HL-60/S4 treated with retinoic acid at 250 ng/mL for 4 days and 3 days (cell line): Measurements from ENCODE around the gene IGSF5.
"Not testable (repeated sequence)": the region's sequence is repeated elsewhere in the genome, so short reads cannot be mapped to it uniquely, and the experiment has no call there.

Source experiments
- in situ Hi-C: fragments of 300-500 bp; cut with MboI; formaldehyde crosslinking; loops from 2 replicates; pipeline ENCODE4 v1.7.0; 2022; ENCODE audit warnings: low sequenced_read_pairs

The IGSF5 gene

DNA sequence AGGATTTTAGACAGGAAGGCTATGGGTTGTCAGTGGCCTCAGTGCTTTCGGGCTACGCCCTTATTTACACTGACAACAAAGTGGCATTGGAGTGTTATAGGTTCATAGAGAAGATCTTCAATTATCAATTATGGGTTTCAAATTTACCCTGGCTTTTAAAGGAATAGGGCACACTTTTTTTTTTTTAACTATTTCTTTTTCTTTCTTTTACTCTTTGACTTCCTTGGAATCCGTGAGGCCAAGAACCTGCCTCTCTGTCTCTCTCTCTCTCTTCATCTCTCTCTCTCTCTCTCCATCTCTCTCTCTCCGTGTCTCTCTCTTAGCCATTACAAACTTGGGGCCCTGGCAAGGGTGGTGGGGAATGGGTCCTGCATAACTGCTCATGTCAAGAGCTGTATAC is at the start of gene IGSF5:
Gene IGSF5, plus strand, starts transcription at position 301 of the 400 bp plus-strand sequence. CDS start 327 bp downstream, outside the sequence.
- in situ Hi-C loops, result not testable (repeated sequence)

DNA sequence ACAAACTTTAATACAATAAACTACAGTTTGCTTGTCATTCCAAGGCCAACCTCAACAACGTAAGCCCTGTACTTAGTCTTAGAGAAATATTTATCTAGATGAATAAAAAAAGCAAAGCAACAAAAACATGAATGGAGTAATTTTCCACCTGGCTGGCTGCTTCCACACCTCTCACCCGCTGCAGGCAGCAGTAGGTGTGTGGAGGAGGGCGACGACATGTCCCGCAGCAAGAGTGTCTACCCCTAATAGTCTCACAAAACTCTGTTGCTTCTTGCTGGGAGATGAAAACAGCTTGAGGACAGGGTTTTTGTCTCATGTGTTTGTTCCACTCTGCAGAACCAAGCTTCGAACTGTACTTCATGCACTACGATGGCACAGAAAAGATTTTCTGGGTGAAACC is 48.8 kb upstream of the IGSF5 start:
- in situ Hi-C loops, result no loop called here

DNA sequence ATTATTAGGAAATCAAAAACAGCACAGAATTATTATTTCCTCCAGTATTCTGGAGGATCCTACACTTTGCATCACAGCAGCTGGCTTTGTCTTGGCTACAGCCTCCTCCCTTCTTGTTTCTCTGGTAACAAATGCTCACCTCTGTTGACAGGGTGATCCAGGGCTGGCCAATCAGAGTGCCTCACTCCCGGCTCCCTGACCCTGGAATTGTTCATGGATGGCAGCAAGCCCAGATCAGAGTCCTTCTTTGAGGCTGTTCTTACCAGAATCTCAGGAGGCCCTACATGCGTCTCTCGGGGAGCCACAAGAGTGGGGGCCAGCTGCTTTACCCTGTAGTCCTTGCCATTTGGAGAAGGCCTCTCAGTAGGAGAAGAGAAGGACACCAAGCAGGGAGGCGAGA is 48.4 kb upstream of the IGSF5 start:
- in situ Hi-C loops, result no loop called here

DNA sequence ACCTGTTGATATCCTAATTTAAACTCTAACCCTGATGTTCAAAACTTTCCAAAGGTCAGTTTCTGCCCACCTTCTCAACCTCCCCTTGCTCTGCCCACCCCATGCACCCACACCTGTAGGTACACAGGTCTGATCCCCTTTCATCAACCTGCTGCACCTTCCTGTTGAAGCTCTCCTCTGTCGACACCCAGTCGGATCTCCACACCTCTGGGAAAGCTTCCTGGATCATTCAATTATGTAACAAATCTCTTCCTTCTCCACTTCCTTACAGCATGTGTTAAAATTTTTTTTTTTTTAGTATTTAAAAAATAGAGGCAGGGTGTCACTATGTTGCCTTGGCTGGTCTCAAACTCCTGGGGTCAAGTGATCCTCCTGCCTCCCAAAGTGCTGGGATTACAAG is 44.7 kb upstream of the IGSF5 start:
- in situ Hi-C loops, result no loop called here

DNA sequence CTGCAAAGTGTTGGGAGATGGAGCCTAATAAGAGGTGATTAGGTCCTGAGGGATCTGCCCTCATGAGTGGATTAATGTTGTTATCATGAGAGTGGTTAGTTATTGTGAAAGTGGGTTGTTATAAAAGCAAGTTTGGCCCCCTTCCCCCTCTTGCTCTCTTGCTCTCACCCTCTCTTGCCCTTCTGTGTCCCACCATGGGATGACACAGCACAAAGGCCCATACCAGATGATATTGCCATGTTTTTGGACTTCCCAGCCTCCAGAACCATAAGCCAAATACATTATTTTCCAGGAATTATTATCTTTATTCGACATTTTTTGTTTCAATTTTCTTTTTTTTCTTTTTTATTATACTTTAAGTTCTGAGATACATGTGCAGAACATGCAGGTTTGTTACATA is 41.4 kb upstream of the IGSF5 start:
- in situ Hi-C loops, result no loop called here

DNA sequence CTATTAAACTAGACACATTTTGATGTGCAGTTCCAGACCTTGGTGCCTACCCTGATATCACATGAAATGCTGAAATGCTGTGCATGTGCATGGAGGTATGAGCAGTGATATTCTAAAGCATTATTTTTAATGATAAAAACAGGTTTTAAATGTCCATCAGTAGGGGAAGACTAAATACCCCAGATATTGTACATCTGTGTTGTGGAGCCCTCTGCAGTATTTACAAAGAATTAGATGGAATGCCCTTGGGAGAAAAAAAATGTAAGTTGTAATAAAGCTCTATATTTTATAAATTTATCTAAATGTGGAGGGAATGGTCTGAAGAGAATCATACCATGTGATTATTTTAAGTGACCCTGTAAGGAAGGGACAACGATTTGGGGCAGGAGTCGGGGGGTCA is 39.1 kb upstream of the IGSF5 start:
- in situ Hi-C loops, result no loop called here

DNA sequence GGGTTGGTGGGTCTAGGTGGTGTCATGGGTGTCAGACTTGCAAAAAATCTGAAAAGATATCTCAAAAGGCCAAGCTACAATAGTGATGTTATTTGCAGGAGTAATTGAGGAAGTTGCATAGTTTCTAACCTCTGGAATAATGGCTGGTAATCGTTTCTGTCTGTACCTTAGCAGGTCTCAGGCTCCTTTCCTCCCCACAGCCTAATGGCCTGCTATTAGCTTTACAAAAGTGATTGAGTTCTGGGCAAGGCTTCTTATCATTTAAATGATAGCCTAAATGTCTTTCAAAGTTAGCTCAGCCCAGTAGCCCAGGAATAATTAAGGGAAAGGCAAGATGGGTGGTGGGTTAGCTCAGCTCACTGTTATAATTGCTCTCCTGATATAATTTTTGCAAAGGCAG is 37.7 kb upstream of the IGSF5 start:
- in situ Hi-C loops, result no loop called here

DNA sequence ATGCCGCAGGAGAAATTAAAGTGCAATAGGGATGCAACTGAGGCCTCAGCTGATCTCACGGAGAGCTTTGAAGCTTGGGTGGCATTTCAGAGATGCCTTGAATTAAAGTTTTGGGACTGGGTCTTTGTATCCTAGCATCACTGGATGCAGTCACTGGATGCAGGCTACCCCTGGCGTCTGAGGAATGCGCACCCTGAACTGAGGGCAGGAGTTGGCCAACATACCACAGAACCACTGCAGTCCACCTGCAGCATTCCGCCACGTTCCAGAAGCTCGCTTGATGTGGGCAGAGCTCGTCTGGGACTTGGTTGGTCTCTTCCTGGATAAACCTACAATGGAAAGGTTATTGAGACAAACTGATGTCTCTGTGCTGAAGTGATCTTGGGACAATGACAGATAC is 34.1 kb upstream of the IGSF5 start:
- in situ Hi-C loops, result loop anchor here (10.0 kb wide), 1 partner anchor 186 kb away; no protein-coding TSS in a partner anchor

DNA sequence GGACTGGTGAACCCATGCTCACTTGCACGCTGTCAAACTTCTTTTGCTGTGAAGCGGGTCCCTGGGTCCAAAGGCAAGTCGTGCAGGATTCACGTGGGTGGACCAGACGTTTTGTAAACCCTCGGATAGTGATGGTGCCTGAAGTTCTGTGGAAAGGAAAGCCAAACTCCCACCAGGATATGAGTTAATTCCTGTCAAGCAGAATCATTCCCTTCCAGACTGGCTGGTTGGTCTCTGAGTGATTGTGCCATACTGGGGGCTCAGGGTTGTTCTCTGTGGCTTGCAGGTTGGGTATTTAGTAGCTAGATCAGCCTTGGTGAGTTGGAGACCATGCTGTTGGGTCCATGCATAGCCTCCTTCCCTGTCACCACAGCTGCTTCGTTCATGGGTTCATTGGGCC is 32.7 kb upstream of the IGSF5 start:
- in situ Hi-C loops, result loop anchor here (10.0 kb wide), 1 partner anchor 187 kb away; no protein-coding TSS in a partner anchor

DNA sequence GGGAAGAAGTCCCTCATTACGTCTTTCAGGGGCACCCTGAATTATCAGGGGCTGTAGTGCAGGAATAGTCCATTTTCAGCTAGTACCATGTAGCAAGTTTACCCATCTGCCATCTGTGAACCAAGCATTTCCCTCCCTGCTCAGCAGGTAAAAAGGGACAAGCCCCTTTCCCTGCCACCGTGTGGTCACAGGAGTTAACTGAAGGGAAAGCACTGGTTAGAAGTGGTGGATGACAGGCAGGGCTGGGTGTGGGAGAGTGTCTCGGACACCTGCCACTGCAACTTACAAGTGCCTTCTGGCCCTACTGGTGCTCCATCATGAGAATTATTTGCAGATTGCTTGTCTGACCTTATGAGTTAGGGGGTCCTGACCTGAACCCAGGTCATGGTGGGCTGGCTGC is 32.0 kb upstream of the IGSF5 start:
- in situ Hi-C loops, result loop anchor here (10.0 kb wide), 1 partner anchor 188 kb away; no protein-coding TSS in a partner anchor

DNA sequence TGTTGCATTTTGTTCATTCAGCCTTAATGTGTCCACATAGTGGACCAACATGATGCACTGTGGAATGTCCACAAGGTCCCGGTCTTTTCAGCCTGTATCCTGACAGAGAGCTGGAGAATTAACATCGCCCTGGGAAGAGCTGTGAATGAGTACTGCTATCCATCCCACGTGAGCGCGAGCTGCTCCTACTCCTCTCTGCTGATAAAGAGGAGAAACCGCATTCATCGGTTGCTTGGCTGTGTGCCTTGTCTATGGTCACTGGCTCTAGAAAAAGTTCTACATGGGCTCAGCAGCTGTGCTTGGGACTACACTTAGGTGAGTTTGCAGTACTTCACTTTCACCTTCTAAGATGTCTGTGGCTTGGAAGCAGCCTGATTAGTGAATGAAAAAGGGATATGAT is 31.1 kb upstream of the IGSF5 start:
- in situ Hi-C loops, result loop anchor here (10.0 kb wide), 1 partner anchor 189 kb away; no protein-coding TSS in a partner anchor

DNA sequence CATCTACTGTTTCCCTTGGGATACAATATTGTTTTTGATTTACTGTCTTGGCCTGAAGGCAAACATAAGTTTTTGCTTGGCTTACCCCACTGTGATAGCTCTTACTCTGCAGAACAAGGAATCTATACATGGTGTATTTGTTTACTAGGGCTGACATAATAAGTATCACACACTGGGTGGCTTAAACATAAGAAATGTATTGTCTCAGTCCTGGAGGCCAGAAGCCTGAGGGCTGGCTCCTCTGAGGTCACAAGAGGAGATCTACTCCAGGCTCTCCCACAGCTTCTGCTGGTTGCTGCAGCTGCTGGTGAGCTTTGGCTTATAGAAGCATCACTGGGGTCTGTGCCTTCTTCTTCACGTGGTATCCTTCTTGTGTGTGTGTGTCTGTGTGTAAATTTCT is 30.7 kb upstream of the IGSF5 start:
- in situ Hi-C loops, result loop anchor here (10.0 kb wide), 1 partner anchor 190 kb away; no protein-coding TSS in a partner anchor

DNA sequence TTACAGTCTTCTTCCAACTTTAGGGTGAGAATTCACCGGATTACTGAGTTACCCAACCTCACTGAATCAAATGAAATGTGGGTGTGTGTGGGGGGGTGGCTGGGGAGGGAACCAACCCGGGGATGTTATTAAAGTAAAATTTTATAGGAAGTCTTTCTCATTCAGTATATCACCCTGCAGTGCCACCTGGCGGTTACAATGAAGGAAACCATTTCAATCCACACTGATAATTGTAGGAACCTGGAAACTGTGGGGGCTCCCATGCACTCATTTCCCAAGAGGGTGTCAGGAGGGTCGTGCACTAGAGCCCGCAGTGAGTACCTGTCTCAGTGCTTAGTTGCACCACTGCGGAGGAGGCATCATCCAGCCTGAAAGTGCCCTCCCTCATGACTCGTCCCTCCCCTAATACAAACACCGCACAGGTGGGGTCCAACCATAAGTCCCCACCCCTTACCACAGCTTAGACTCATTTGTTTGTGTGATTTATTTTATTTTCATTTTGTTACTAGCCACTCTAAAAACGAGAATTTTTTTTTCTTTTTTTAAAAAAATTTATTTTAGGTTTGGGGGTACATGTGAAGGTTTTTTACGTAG is 29.1 kb upstream of the IGSF5 start:
- in situ Hi-C loops, result loop anchor here (10.0 kb wide), 1 partner anchor 191 kb away; no protein-coding TSS in a partner anchor

DNA sequence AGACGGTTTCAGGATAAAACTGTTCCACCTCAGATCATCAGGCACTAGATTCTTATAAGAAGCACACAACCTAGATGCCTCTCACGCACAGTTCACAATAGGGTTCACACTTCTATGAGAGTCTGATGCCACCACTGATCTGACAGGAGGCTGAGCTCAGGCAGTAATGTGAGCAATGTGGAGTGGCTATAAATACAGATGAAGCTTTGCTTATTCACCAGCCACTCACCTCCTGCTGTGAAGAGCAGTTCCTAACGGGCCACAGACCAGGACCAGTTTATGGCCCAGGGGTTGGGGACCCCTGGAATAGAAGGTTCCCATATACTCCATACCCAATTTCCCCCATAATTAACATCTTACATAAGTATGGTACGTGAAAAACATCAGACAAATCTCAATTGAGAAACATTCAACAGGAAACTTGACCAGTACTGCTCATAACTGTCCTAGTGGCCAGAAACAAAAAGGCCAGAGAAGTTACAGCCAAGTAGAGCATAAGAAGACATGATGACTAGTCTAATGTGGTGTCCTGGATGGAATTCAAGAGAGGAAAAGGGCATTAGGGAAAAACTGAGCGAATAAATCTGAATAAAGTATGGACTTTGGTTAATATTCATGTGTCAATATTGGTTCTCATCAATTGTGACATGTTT is 24.7 kb upstream of the IGSF5 start:
- in situ Hi-C loops, result no loop called here

DNA sequence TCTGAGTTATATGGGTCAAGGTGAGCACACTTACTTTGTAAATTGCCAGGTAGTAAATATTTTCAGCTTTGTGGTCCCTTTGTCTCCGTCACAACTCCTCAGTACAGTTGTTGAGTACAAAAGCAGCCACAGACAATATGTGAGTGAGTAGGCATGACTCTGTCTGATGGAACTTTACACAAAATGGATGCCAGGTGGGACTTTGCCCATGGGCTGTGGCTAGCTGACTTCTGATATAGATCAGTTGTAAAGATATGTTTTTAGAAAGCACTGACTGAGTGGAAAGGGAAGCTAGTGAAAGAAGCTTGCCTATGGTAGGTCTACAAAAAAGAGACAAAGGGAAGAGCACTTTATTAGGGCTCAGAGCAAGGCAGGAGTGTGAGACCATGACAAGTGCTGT is 23.1 kb upstream of the IGSF5 start:
- in situ Hi-C loops, result no loop called here

DNA sequence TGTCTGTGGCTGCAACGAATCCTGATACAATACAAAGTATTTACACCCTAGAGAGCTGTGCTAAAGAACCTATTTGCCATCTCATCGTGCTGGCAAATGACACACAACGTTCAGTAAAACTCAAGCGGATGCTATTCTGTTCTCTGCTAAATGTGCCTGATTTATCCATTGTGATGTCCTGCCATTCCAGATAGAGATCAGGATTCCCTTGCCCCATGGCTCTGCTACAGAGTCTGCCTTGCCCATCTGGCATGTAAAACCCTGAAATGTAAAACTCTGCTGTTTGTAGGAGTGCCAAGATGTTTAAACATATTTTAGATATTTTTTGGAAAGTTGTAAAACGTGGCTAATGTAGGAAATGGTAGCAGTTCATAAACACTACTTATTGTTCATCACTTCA is 20.0 kb upstream of the IGSF5 start:
- in situ Hi-C loops, result no loop called here

DNA sequence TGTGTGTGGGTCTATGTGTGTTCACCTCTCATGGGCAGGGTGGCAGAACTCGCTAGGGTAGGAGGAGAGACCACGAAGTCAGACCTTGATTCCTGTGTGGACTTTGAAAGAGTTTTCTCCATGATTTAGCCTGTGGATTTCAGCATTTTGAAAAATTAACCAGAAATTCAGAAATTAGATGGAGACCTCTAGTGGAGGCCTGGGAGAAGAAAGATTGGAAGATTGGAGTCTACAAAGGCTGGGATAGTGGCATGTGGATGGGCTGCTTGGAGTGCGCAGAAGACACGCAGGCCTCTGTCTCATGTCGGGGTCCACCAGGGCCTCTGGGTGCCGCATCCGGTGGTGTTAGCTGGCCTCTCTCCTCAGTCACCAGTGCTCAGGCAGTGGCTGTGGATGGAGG is 18.9 kb upstream of the IGSF5 start:
- in situ Hi-C loops, result no loop called here

DNA sequence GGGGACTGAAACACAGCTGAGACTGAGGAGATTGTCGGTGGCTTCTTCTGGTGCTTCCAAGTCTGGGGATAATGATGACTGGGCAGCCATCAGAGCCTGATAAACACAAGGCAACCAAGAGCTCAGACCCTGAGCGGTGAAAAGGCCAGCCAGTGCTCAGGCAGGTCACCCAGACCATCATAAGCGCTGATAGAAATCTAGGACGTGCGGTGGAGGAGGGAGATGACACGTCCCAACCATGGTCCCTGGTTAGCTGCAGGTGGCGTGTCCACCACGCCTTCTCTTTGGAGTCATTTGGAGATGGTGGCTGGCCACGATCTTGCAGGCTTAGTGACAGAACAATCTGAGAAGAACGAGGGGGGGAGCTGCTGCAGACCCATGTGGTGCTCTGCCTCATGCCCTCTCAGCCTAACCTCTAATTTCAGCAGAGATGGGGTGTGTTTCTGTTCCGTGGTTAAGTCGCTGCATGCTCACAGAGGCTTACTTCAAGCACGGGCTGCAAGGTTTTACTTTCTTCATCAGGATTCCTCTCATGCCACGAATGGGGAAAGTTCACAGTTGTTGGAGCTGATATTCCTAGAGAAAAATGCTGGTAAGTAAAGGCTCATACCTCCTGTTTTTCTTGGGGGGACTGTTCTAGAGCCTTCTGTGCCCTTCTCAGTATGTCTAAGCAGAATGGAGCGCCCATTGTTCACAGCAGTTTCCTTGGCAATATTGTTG is 17.4 kb upstream of the IGSF5 start:
- in situ Hi-C loops, result no loop called here

DNA sequence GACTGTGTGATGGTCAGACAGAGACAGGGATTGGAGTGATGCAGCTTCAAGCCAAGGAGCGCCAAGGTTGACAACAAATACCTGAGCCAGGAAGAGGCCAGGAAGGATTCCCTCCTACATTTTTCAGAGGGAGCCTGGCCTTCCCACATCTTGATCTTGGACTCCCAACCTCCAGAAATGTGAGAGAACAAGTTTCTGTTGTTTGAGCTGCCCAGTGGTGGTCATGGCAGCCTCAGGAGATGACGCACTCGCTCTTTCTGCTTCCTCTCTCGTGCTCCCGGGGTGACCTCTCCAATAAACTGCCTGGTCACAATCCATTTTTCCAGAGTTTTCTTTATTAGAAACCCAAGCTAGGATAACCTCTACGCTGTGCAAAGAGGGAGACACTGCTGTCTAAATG is 16.6 kb upstream of the IGSF5 start:
- in situ Hi-C loops, result no loop called here

DNA sequence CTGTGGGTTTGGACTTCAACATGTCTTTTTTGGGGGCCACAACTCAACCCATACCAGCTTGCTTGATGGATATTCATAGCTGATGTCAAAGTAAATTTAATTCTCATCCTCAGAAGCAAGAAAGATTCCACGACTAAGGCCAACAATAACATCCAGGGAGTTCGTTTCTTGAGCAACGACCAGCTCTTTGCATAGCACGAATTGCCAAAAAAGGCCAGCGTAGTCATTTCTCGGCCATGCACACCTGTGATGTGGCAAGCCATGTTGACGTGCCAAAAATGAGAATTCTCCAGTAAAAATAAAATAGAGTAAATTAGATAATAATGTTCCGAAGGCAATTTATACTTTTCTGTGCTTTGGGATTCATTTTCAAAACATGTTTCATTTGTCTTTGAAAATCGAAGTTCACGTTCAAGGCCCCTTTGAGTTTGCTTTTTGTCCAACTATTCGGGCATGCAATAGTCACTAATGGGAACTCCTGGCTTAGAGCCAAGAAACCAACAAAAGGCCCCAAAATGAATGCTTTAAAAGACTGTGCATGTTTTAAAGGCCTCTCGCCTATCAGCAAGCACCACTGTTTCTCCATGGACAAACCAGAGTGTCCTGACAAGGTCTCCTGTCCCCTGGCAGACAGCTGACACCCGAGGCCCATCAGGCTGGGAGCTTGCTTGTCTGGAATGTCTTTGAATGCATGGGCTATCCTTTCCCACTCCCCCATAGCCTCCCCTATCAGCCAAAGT is 14.4 kb upstream of the IGSF5 start:
- in situ Hi-C loops, result no loop called here

DNA sequence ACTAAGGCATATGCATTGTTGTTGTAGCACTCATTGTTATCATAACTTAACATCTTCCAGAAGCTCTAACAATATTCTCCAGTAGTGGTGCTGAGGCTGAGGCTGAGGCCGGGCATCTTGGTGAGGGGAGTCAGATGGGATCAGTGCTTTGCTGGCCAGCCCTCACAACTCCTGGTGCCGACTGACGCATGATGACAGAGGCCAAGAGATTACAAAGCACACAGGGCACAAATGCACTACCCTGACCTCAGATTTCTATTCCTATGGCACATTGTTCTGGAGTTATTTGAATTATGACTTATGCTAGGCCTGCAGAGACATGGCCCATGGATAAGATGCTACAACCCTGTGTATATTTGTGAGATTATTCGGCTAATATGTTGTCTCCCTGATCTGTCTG is 8.3 kb upstream of the IGSF5 start:
- in situ Hi-C loops, result no loop called here
